ENCODE measurements around the gene PRODH. TPM values are rescaled to one million over a fixed set of nuclear protein-coding genes. Genes with fewer than 3 reads are reported as not detected.
"Not testable (repeated sequence)": the region's sequence is repeated elsewhere in the genome, so short reads cannot be mapped to it uniquely, and the experiment has no call there.

The PRODH gene
- total RNA-seq, 2 donors from 2014 or later, result 65.1 to 67.5 TPM

GRCh38 chr22:18927573-18927972, 8.5 kb downstream of the PRODH start:
- Histone ChIP-seq H3K4me1 (ENCODE audit: control insufficient read depth, insufficient read depth, low read length) (no peaks in the 10 kb centered on the region), H3K9me3 (ENCODE audit: control insufficient read depth, low read length) (no peaks in the 10 kb centered on the region), H3K4me3 (ENCODE audit: low read length) (no peak overlapping the region), H3K27me3 (ENCODE audit: control insufficient read depth, insufficient read depth, low read length, poor library complexity, severe bottlenecking) (no peaks in the 10 kb centered on the region), H3K27ac (ENCODE audit: low read depth, low read length) (no peak overlapping the region), H3K36me3 (ENCODE audit: control insufficient read depth, insufficient read depth, low read length) (no peaks in the 10 kb centered on the region), H3K9ac (ENCODE audit: extremely low read depth, low read length, poor library complexity, severe bottlenecking) (no peak overlapping the region)
- no peak overlapping the region for H3K27ac Mint-ChIP-seq
- H3K4me1 Mint-ChIP-seq, result no peaks in the 10 kb centered on the region
- WGBS, 2 experiments (ENCODE audit: insufficient coverage in 1 of 2, insufficient read length in 1 of 2), result no CpG with 5 or more reads among the region's 5 CpGs
- no peaks in the 10 kb centered on the region for H3K9me3 Mint-ChIP-seq
- no peaks in the 10 kb centered on the region for H3K36me3 Mint-ChIP-seq (ENCODE audit: low read depth)
- TF ChIP-seq, protein P1, sequence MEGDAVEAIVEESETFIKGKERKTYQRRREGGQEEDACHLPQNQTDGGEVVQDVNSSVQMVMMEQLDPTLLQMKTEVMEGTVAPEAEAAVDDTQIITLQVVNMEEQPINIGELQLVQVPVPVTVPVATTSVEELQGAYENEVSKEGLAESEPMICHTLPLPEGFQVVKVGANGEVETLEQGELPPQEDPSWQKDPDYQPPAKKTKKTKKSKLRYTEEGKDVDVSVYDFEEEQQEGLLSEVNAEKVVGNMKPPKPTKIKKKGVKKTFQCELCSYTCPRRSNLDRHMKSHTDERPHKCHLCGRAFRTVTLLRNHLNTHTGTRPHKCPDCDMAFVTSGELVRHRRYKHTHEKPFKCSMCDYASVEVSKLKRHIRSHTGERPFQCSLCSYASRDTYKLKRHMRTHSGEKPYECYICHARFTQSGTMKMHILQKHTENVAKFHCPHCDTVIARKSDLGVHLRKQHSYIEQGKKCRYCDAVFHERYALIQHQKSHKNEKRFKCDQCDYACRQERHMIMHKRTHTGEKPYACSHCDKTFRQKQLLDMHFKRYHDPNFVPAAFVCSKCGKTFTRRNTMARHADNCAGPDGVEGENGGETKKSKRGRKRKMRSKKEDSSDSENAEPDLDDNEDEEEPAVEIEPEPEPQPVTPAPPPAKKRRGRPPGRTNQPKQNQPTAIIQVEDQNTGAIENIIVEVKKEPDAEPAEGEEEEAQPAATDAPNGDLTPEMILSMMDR (conservative IDR thresholded peaks at IDR 0.05), result no peak
- no peak overlapping the region for H3K4me3 Mint-ChIP-seq
- no peaks in the 10 kb centered on the region for H3K27me3 Mint-ChIP-seq (ENCODE audit: insufficient read depth)
- DNase-seq, result no peak

DNA sequence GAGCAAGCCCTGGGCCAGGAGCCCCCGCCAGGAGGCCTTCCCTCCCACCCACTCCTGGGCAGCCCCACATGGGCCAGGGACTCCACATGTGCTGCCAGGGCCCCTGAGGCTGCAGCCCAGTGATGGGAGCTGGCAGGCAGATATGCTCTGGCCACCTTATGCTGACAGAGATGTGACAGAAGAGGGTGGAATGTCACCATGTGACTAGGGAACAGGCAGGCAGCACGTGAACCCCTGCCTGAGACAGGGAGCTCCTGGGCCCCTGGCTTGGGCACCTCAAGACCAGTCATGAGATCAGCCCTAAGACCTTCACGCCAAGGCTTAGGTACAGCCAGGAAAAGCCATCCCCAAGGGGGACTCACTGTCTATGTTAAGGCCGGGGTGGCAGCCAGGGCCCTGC, 9.1 kb downstream of the PRODH start:
- Mint-ChIP-seq H3K4me3 (no peak overlapping the region), H3K4me1 (no peaks in the 10 kb centered on the region), H3K27me3 (ENCODE audit: insufficient read depth) (no peaks in the 10 kb centered on the region), H3K27ac (no peak overlapping the region), H3K36me3 (ENCODE audit: low read depth) (no peaks in the 10 kb centered on the region), H3K9me3 (no peaks in the 10 kb centered on the region)
- H3K27me3 ChIP-seq (ENCODE audit: control insufficient read depth, insufficient read depth, low read length, poor library complexity, severe bottlenecking), result no peaks in the 10 kb centered on the region
- H3K36me3 ChIP-seq (ENCODE audit: control insufficient read depth, insufficient read depth, low read length), result no peaks in the 10 kb centered on the region
- H3K4me1 ChIP-seq (ENCODE audit: control insufficient read depth, insufficient read depth, low read length), result no peaks in the 10 kb centered on the region
- no peak overlapping the region for H3K27ac ChIP-seq (ENCODE audit: low read depth, low read length)
- no peaks in the 10 kb centered on the region for H3K9me3 ChIP-seq (ENCODE audit: control insufficient read depth, low read length)
- no CpG with 5 or more reads among the region's 4 CpGs for WGBS, 2 experiments (ENCODE audit: insufficient coverage in 1 of 2, insufficient read length in 1 of 2)
- no peak overlapping the region for H3K4me3 ChIP-seq (ENCODE audit: low read length)
- TF ChIP-seq, protein P1 (conservative IDR thresholded peaks at IDR 0.05), result no peak
- no peak overlapping the region for H3K9ac ChIP-seq (ENCODE audit: extremely low read depth, low read length, poor library complexity, severe bottlenecking)
- no peak for DNase-seq

DNA sequence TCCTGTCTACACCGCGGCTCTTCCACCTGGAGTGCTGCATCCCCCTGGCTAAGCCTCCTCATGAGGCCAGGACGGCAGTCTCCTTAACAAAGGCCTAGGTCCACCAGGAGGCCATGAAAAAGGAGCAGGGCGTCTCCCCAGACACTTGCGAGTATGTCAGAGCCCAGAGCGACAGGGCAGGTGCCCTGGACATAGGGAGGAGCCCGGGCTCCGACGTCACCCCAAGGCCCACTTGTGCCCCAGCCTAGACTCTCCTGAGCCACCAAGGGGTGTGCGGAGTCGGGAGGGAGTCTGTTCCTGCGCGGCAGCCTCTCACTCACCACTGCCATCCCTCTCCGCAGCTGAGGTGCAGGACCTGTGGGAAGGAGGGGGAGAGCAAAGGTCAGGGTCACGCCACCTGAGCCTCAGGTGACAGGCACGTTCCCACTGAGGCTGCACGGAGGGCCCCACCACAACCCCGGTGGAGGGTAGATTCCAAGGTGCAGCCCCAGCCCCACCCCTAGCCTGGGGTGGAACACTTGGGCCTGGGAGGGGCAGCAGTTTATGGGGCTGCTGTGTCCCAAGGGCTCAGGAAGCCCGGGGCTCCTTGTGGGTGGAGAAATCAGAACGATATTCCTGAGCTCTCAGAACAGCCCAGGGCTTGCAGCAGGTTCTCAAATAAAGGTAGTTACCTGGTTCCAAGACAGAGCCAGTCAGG, 10.6 kb downstream of the PRODH start:
- H3K4me3 Mint-ChIP-seq, result no peak overlapping the region

GRCh38 chr22:18920257-18920902, 15.7 kb downstream of the PRODH start:
- not testable (repeated sequence) for DNase-seq; H3K4me3 Mint-ChIP-seq; H3K36me3 Mint-ChIP-seq (ENCODE audit: low read depth); H3K27me3 Mint-ChIP-seq (ENCODE audit: insufficient read depth); H3K4me3 ChIP-seq (ENCODE audit: low read length); H3K9ac ChIP-seq (ENCODE audit: extremely low read depth, low read length, poor library complexity, severe bottlenecking); H3K36me3 ChIP-seq (ENCODE audit: control insufficient read depth, insufficient read depth, low read length); H3K4me1 ChIP-seq (ENCODE audit: control insufficient read depth, insufficient read depth, low read length); H3K27me3 ChIP-seq (ENCODE audit: control insufficient read depth, insufficient read depth, low read length, poor library complexity, severe bottlenecking); H3K27ac ChIP-seq (ENCODE audit: low read depth, low read length); H3K9me3 Mint-ChIP-seq; H3K9me3 ChIP-seq (ENCODE audit: control insufficient read depth, low read length); H3K27ac Mint-ChIP-seq; H3K4me1 Mint-ChIP-seq
- no CpG with 5 or more reads among the region's 12 CpGs for WGBS, 2 experiments (ENCODE audit: insufficient coverage in 1 of 2, insufficient read length in 1 of 2)

More for the DNA sequence above, 10.6 kb downstream of the PRODH start:
- DNase-seq, result no peak
- WGBS, 2 experiments (ENCODE audit: insufficient coverage in 1 of 2, insufficient read length in 1 of 2), result no CpG with 5 or more reads among the region's 20 CpGs
- no peaks in the 10 kb centered on the region for H3K4me1 Mint-ChIP-seq
- H3K4me1 ChIP-seq (ENCODE audit: control insufficient read depth, insufficient read depth, low read length), result no peaks in the 10 kb centered on the region
- no peaks in the 10 kb centered on the region for H3K27me3 ChIP-seq (ENCODE audit: control insufficient read depth, insufficient read depth, low read length, poor library complexity, severe bottlenecking)
- H3K4me3 ChIP-seq (ENCODE audit: low read length), result no peak overlapping the region
- H3K27ac Mint-ChIP-seq, result no peak overlapping the region
- H3K9me3 Mint-ChIP-seq, result no peaks in the 10 kb centered on the region
- no peaks in the 10 kb centered on the region for H3K36me3 Mint-ChIP-seq (ENCODE audit: low read depth)
- no peaks in the 10 kb centered on the region for H3K27me3 Mint-ChIP-seq (ENCODE audit: insufficient read depth)
- TF ChIP-seq, protein P1 (conservative IDR thresholded peaks at IDR 0.05), result no peak
- H3K9ac ChIP-seq (ENCODE audit: extremely low read depth, low read length, poor library complexity, severe bottlenecking), result no peak overlapping the region
- no peak overlapping the region for H3K27ac ChIP-seq (ENCODE audit: low read depth, low read length)
- H3K9me3 ChIP-seq (ENCODE audit: control insufficient read depth, low read length), result no peaks in the 10 kb centered on the region
- no peaks in the 10 kb centered on the region for H3K36me3 ChIP-seq (ENCODE audit: control insufficient read depth, insufficient read depth, low read length)

DNA sequence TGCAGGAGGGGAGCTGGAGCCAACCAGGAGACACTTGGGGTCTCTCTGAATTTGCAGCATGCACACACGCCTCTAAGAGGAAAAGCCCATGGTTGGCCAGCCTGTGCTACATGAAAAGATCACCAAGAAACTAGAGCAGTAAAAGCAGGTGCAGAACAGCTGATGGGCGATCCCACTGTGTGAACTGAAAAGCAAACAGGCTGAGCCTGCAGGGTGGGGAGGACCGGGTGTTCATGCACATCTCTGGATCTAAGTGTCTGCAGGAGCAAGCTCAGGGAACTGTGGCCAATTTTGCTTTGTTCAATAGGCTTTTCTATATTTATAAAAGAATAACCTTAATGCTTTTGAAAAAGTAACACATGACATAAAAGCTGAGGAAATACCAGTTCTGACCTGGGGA, 18.3 kb downstream of the PRODH start:
- H3K27ac Mint-ChIP-seq; H3K36me3 ChIP-seq (ENCODE audit: control insufficient read depth, insufficient read depth, low read length); DNase-seq; H3K4me1 Mint-ChIP-seq; H3K36me3 Mint-ChIP-seq (ENCODE audit: low read depth); H3K27me3 ChIP-seq (ENCODE audit: control insufficient read depth, insufficient read depth, low read length, poor library complexity, severe bottlenecking); H3K9me3 Mint-ChIP-seq; H3K4me3 ChIP-seq (ENCODE audit: low read length); H3K9me3 ChIP-seq (ENCODE audit: control insufficient read depth, low read length); H3K27ac ChIP-seq (ENCODE audit: low read depth, low read length); H3K9ac ChIP-seq (ENCODE audit: extremely low read depth, low read length, poor library complexity, severe bottlenecking); H3K27me3 Mint-ChIP-seq (ENCODE audit: insufficient read depth); H3K4me1 ChIP-seq (ENCODE audit: control insufficient read depth, insufficient read depth, low read length); H3K4me3 Mint-ChIP-seq: not testable (repeated sequence)
- WGBS, 2 experiments (ENCODE audit: insufficient coverage in 1 of 2, insufficient read length in 1 of 2), result no CpG with 5 or more reads among the region's 3 CpGs

Data from endodermal cell (in vitro differentiated cells).